RWPE2 (cell line): ENCODE data around the gene KBTBD7.

Source experiments
- ATAC-seq: fragments of 200-7000 bp; cut with Tn5 transposase; 3 replicates; pipeline ENCODE4 v1.9.1; 2021; ENCODE audit warnings: low read depth
- DNase-seq: peaks from one replicate; pipeline ENCODE4 v3.0.0-alpha.2; 2020; ENCODE audit warnings: low spot score
- H3K27ac ChIP-seq: fragments of 450-650 bp; 2 replicates; pipeline ENCODE4 v1.5.1; 2017; ENCODE audit warnings: mild to moderate bottlenecking; ENCODE audit not compliant: poor library complexity, severe bottlenecking
- H3K27me3 ChIP-seq: fragments of 250-450 bp; sonication (Bioruptor Pico); 2 replicates; pipeline ENCODE4 v1.5.1; 2021; ENCODE audit warnings: mild to moderate bottlenecking, moderate library complexity; ENCODE audit not compliant: insufficient read depth, poor library complexity, severe bottlenecking
- H3K36me3 ChIP-seq: fragments of 250-450 bp; sonication (Bioruptor Pico); 2 replicates; pipeline ENCODE4 v1.5.1; 2020; ENCODE audit warnings: low read depth, mild to moderate bottlenecking, moderate library complexity
- H3K4me1 ChIP-seq: fragments of 250-450 bp; sonication (Bioruptor Pico); 2 replicates; pipeline ENCODE4 v1.5.1; 2021; ENCODE audit warnings: mild to moderate bottlenecking, moderate library complexity; ENCODE audit not compliant: insufficient read depth, poor library complexity, severe bottlenecking
- H3K4me3 ChIP-seq: fragments of 250-450 bp; sonication (Bioruptor Pico); 2 replicates; pipeline ENCODE4 v1.5.1; 2021; ENCODE audit warnings: mild to moderate bottlenecking, moderate library complexity; ENCODE audit not compliant: severe bottlenecking
- H3K9me3 ChIP-seq: fragments of 250-450 bp; sonication (Bioruptor Pico); 2 replicates; pipeline ENCODE4 v1.5.1; 2021; ENCODE audit warnings: mild to moderate bottlenecking, moderate library complexity; ENCODE audit not compliant: severe bottlenecking
- CTCF ChIP-seq: fragments of 450-650 bp; IDR thresholded peaks from one replicate; pipeline ENCODE4 v1.5.1; 2017; ENCODE audit warnings: mild to moderate bottlenecking, moderate library complexity; ENCODE audit not compliant: poor library complexity, severe bottlenecking

KBTBD7 gene

DNA sequence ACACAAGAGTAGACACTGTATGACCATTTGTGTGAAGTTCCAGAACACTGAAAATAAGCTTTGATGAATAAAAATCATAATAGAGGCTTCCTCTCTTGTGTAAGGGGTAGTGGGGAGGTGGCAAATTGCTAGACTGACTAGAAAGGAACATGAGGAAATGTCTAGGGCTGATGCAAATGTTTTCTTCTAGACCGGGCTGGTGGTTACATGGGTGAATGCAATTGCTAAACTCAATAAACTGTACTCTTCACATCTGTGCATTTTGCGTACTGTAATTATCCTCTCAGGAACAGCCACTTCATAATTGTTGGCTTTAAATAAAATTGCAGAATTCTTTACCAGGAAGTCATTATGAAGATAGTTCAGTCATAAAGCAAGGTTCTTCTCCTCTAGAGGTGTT lies 5.2 kb upstream of the KBTBD7 start:
- Histone ChIP-seq H3K36me3 (no peaks in the 10 kb centered on the region), H3K4me3 (no peak overlapping the region), H3K27me3 (no peaks in the 10 kb centered on the region), H3K9me3 (no peaks in the 10 kb centered on the region), H3K4me1 (peaks cover 13% of the 10 kb centered on the region), H3K27ac (no peak overlapping the region)
- no peak for TF ChIP-seq CTCF
- DNase-seq (no peak), ATAC-seq (no peak)

DNA sequence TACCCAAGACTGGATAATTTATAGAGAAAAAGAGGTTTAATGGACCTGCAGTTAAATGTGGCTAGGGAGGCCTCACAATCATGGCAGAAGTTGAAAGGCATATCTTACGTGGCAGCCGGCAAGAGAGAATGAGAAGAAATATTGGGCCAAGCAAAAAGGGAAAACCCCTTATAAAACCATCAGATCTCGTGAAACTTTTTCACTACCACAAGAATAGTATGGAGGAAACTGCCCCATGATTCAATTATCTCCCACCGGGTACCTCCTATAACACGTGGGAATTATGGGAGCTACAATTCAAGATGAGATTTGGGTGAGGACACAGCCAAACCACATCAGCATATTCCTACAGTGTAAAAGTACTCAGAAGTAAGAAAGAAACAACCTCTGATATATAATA lies 4.7 kb upstream of the KBTBD7 start:
- Histone ChIP-seq H3K36me3 (no peaks in the 10 kb centered on the region), H3K4me3 (no peak overlapping the region), H3K27me3 (no peaks in the 10 kb centered on the region), H3K27ac (no peak overlapping the region), H3K4me1 (peaks cover 13% of the 10 kb centered on the region), H3K9me3 (no peaks in the 10 kb centered on the region)
- no peak for ATAC-seq
- no peak for TF ChIP-seq CTCF
- DNase-seq: no peak

DNA sequence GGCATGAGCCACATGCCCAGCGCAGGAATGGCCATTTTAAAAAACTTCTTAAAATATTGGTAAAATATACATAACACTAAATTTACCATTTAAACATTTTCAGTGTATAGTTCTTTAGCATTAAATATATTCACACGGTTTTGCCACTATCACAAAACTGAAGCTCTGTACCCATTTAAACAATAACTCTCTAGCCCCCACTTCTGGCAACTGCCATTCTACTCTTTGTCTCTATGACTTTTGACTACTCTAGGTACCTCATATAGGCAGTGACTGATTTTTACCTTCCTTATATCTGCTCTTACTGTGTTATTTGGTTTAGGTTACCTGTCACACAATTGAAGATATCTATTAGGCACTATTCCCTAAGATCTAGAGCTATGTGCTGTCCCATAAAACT lies 2.3 kb upstream of the KBTBD7 start:
- TF ChIP-seq CTCF: peak; percentile 62
- no peaks in the 10 kb centered on the region for H3K9me3 ChIP-seq
- ATAC-seq: no peak

GRCh38 chr13:41196011-41196410 lies 1.6 kb upstream of the KBTBD7 start:
- Histone ChIP-seq H3K4me3 (no peak overlapping the region), H3K4me1 (peaks cover 19% of the 10 kb centered on the region), H3K9me3 (no peaks in the 10 kb centered on the region), H3K27me3 (no peaks in the 10 kb centered on the region), H3K36me3 (peaks cover 15% of the 10 kb centered on the region; the same call in 1 of the 2 replicates), H3K27ac (no peak overlapping the region)
- TF ChIP-seq CTCF: no peak
- DNase-seq (no peak), ATAC-seq (no peak)

More for the DNA sequence above, 2.3 kb upstream of the KBTBD7 start:
- peaks cover 17% of the 10 kb centered on the region for H3K4me1 ChIP-seq
- H3K36me3 ChIP-seq: peaks cover 13% of the 10 kb centered on the region; the same call in 1 of the 2 replicates
- H3K27me3 ChIP-seq: no peaks in the 10 kb centered on the region
- no peak overlapping the region for H3K27ac ChIP-seq
- no peak overlapping the region for H3K4me3 ChIP-seq
- DNase-seq: no peak

DNA sequence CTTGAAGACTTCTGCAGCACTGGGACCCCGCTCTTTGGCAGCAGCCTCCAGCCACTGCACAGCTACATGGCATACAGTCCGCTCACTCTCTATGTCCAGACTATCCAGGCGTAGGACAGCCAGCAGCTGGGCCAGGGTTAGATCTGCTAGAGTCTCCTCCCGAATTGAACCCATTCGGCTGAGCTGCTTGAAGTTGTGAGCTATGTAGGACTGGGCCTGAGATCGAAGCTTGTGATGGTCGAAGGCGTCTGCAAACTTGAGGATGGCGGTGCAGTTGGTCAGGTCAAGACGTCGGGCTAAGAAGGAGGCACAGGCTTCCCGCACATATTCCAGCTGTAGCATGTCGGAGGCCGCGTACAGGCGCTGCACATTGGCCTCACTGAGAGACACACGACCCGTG lies 900 bp downstream of the KBTBD7 start:
- H3K27ac ChIP-seq: peak overlapping the region; percentile 70
- ATAC-seq (no peak), DNase-seq (no peak)
- H3K4me3 ChIP-seq: no peak overlapping the region
- H3K4me1 ChIP-seq: peaks cover 31% of the 10 kb centered on the region
- H3K36me3 ChIP-seq: peaks cover 18% of the 10 kb centered on the region; the same call in 1 of the 2 replicates
- TF ChIP-seq CTCF: no peak
- no peaks in the 10 kb centered on the region for H3K27me3 ChIP-seq
- H3K9me3 ChIP-seq: no peaks in the 10 kb centered on the region
